Smooth muscle cell (in vitro differentiated cells): Measurements from ENCODE around the gene C1orf105. TPM values are rescaled to one million over a fixed set of nuclear protein-coding genes. Genes with fewer than 3 reads are reported as not detected.
"Not testable (repeated sequence)": the region's sequence is repeated elsewhere in the genome, so short reads cannot be mapped to it uniquely, and the experiment has no call there.

Experiments
- DNase-seq: peaks from one replicate; lab custom pipeline; 2025; ENCODE audit not compliant: unreplicated experiment; lab: John Stamatoyannopoulos, UW
- H2AFZ ChIP-seq: fragments of 200-600 bp; sonication (generic); 2 replicates; pipeline ENCODE4 v1.6.0; 2016; ENCODE audit warnings: antibody characterized with exemption, low read depth, mild to moderate bottlenecking
- H3F3A ChIP-seq: fragments of 200-600 bp; sonication (generic); 2 replicates; pipeline ENCODE4 v1.6.0; 2017; ENCODE audit warnings: antibody characterized with exemption, low read depth
- H3K27ac ChIP-seq: fragments of 200-600 bp; sonication (generic); 2 replicates; pipeline ENCODE4 v1.5.1; 2016; ENCODE audit warnings: low read depth, mild to moderate bottlenecking
- H3K27me3 ChIP-seq: fragments of 200-600 bp; sonication (generic); 2 replicates; pipeline ENCODE4 v1.6.1; 2016; ENCODE audit warnings: low read depth, mild to moderate bottlenecking
- H3K36me3 ChIP-seq: fragments of 200-600 bp; sonication (generic); 2 replicates; pipeline ENCODE4 v1.5.1; 2016; ENCODE audit warnings: low read depth
- H3K4me1 ChIP-seq: fragments of 200-600 bp; sonication (generic); 2 replicates; pipeline ENCODE4 v1.5.1; 2016; ENCODE audit warnings: low read depth
- H3K4me2 ChIP-seq: fragments of 200-600 bp; sonication (generic); 2 replicates; pipeline ENCODE4 v1.6.0; 2016; ENCODE audit warnings: mild to moderate bottlenecking
- H3K4me3 ChIP-seq: fragments of 200-600 bp; sonication (generic); 2 replicates; pipeline ENCODE4 v1.5.1; 2016; ENCODE audit warnings: mild to moderate bottlenecking
- H3K79me2 ChIP-seq: fragments of 200-600 bp; sonication (generic); 2 replicates; pipeline ENCODE4 v1.6.0; 2016; ENCODE audit warnings: low read depth, mild to moderate bottlenecking
- H3K9ac ChIP-seq: fragments of 200-600 bp; sonication (generic); 2 replicates; pipeline ENCODE4 v1.6.0; 2016; ENCODE audit warnings: low read depth
- H3K9me3 ChIP-seq: fragments of 200-600 bp; sonication (generic); replicated peaks from 2 replicates; pipeline ENCODE4 v1.5.1; 2016; ENCODE audit warnings: low read depth
- H4K20me1 ChIP-seq: fragments of 200-600 bp; sonication (generic); 2 replicates; pipeline ENCODE4 v1.6.0; 2016; ENCODE audit warnings: low read depth
- WGBS: methylation state at CpG from one replicate; pipeline ENCODE4 v1.1.7; 2016; ENCODE audit warnings: low lambda C conversion rate; 5-methylcytosine and 5-hydroxymethylcytosine counted together
- polyA plus RNA-seq: library from polyadenylated mRNA; unstranded; fragments of >200 nt; fragmentation: Nextera tagmentation; extraction: Ambion mirVana; gene quantifications from 2 replicates; pipeline ENCODE4 v1.2.1, GENCODE V29; 2016
- total RNA-seq: library from RNA; depleted of rRNA; stranded (reverse); fragments of >200 nt; gene quantifications from 2 replicates; pipeline ENCODE4 v1.2.3, GENCODE V29; 2014
- TF ChIP-seq, protein P1 (sequence below): fragments of 200-600 bp; sonication (generic); IDR thresholded peaks from 2 replicates; pipeline ENCODE4 v1.5.1; 2017; ENCODE audit warnings: borderline replicate concordance, mild to moderate bottlenecking, antibody characterized with exemption; ENCODE audit not compliant: insufficient read depth, poor library complexity, severe bottlenecking

Gene C1orf105
- total and polyA plus RNA-seq, 2 experiments from 2014 or later = not detected

GRCh38 chr1:172429331-172430127, 9.0 kb downstream of the C1orf105 start:
- no peak overlapping the region for H3K4me2 ChIP-seq
- H3F3A ChIP-seq = no peaks in the 10 kb centered on the region
- H2AFZ ChIP-seq = no peak overlapping the region
- WGBS = 96% methylated on average over 1 of the region's 1 CpG
- DNase-seq = no peak
- no peaks in the 10 kb centered on the region for H3K27me3 ChIP-seq
- H3K36me3 ChIP-seq = no peaks in the 10 kb centered on the region
- H3K4me1 ChIP-seq = no peaks in the 10 kb centered on the region
- H3K9me3 ChIP-seq = no peaks in the 10 kb centered on the region
- no peak overlapping the region for H3K4me3 ChIP-seq
- TF ChIP-seq, protein P1, sequence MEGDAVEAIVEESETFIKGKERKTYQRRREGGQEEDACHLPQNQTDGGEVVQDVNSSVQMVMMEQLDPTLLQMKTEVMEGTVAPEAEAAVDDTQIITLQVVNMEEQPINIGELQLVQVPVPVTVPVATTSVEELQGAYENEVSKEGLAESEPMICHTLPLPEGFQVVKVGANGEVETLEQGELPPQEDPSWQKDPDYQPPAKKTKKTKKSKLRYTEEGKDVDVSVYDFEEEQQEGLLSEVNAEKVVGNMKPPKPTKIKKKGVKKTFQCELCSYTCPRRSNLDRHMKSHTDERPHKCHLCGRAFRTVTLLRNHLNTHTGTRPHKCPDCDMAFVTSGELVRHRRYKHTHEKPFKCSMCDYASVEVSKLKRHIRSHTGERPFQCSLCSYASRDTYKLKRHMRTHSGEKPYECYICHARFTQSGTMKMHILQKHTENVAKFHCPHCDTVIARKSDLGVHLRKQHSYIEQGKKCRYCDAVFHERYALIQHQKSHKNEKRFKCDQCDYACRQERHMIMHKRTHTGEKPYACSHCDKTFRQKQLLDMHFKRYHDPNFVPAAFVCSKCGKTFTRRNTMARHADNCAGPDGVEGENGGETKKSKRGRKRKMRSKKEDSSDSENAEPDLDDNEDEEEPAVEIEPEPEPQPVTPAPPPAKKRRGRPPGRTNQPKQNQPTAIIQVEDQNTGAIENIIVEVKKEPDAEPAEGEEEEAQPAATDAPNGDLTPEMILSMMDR = peak; percentile 83
- no peaks in the 10 kb centered on the region for H4K20me1 ChIP-seq
- peaks cover 14% of the 10 kb centered on the region for H3K79me2 ChIP-seq
- no peak overlapping the region for H3K27ac ChIP-seq
- H3K9ac ChIP-seq = no peak overlapping the region

DNA sequence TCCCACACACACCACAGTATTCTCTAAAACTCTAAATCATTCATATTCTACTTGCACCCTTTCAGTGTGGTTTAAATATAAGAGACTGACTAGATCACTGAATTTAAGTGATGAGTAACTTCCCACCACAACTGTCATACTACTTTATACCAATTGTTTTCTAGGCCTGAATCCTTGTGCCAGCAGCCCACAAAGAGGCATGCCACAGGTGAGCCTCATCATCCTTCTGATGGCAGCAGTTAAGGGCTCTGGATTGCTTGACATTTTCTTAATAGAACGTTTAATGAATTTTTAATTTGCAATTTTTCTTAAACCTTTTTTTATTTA, 9.6 kb downstream of the C1orf105 start:
- Histone ChIP-seq H4K20me1 (no peaks in the 10 kb centered on the region), H3K9ac (no peak overlapping the region), H3K4me3 (no peak overlapping the region), H3K9me3 (no peaks in the 10 kb centered on the region), H3K4me1 (no peaks in the 10 kb centered on the region), H3K27me3 (no peaks in the 10 kb centered on the region), H3K79me2 (peaks cover 14% of the 10 kb centered on the region), H3K4me2 (no peak overlapping the region), H3F3A (no peaks in the 10 kb centered on the region), H3K27ac (no peak overlapping the region), H2AFZ (no peak overlapping the region), H3K36me3 (no peaks in the 10 kb centered on the region)
- TF ChIP-seq, protein P1 = no peak
- DNase-seq = no peak
- WGBS = 88% methylated on average over 1 of the region's 1 CpG

GRCh38 chr1:172431204-172431603, 10.7 kb downstream of the C1orf105 start:
- peaks cover 14% of the 10 kb centered on the region for H3K79me2 ChIP-seq
- no peak overlapping the region for H3K4me3 ChIP-seq
- DNase-seq = no peak
- H3K9me3 ChIP-seq = no peaks in the 10 kb centered on the region
- no peaks in the 10 kb centered on the region for H3K36me3 ChIP-seq
- no peaks in the 10 kb centered on the region for H3K27me3 ChIP-seq
- 96% methylated on average over 2 of the region's 2 CpGs for WGBS
- no peak overlapping the region for H3K4me2 ChIP-seq
- no peaks in the 10 kb centered on the region for H4K20me1 ChIP-seq
- no peak overlapping the region for H2AFZ ChIP-seq
- TF ChIP-seq, protein P1 = no peak
- no peak overlapping the region for H3K27ac ChIP-seq
- H3F3A ChIP-seq = no peaks in the 10 kb centered on the region
- H3K9ac ChIP-seq = no peak overlapping the region
- no peaks in the 10 kb centered on the region for H3K4me1 ChIP-seq

DNA sequence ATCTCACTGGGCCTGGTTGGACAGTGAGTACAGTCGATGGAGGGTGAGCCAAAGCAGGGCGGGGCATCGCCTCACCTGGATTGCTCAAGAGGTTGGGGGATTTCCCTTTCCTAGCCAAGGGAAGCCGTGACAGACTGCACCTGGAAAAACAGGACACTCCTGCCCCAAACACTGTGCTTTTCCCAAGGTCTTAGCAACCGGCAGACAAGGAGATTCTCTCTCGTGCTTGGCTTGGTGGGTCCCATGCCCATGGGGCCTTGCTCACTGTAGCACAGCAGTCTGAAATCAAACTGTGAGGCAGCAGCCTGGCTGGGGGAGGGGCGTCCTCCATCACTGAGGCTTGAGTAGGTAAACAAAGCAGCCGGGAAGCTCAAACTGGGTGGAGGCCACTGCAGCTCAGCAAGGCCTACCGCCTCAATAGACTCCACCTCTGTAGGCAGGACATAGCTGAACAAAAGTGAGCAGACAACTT, 11.3 kb downstream of the C1orf105 start:
- 69% methylated on average over 9 of the region's 9 CpGs for WGBS
- no peak for DNase-seq
- no peak overlapping the region for H3K9ac ChIP-seq
- no peaks in the 10 kb centered on the region for H3K36me3 ChIP-seq
- no peaks in the 10 kb centered on the region for H3K9me3 ChIP-seq
- TF ChIP-seq, protein P1 = no peak
- no peak overlapping the region for H3K4me3 ChIP-seq
- H3K27ac ChIP-seq = peak overlapping the region; percentile 58
- H3F3A ChIP-seq = no peaks in the 10 kb centered on the region
- no peaks in the 10 kb centered on the region for H4K20me1 ChIP-seq
- peaks cover 14% of the 10 kb centered on the region for H3K79me2 ChIP-seq
- no peak overlapping the region for H2AFZ ChIP-seq
- H3K27me3 ChIP-seq = no peaks in the 10 kb centered on the region
- no peak overlapping the region for H3K4me2 ChIP-seq
- no peaks in the 10 kb centered on the region for H3K4me1 ChIP-seq

GRCh38 chr1:172437183-172437582, 16.7 kb downstream of the C1orf105 start:
- not testable (repeated sequence) for H3K4me3 ChIP-seq, H3K4me2 ChIP-seq, DNase-seq, H4K20me1 ChIP-seq, H3K9me3 ChIP-seq, H2AFZ ChIP-seq, H3F3A ChIP-seq, H3K36me3 ChIP-seq, H3K27ac ChIP-seq, H3K9ac ChIP-seq, H3K4me1 ChIP-seq, H3K27me3 ChIP-seq
- peaks cover 19% of the 10 kb centered on the region for H3K79me2 ChIP-seq
- WGBS = 96% methylated on average over 3 of the region's 3 CpGs
